WTC11 (cell line): ENCODE results near the gene FAM78B.

Experiments
- ATF1 ChIP-seq: sonication (generic); formaldehyde crosslinking; IDR thresholded peaks from 2 replicates; pipeline ENCODE4 v1.8.1; 2023; ENCODE audit warnings: mild to moderate bottlenecking, moderate library complexity, missing genetic modification reagents
- CREB1 ChIP-seq: sonication (generic); formaldehyde crosslinking; IDR thresholded peaks from 2 replicates; pipeline ENCODE4 v1.8.0; 2023; ENCODE audit warnings: mild to moderate bottlenecking, missing genetic modification reagents
- ETV6 ChIP-seq: sonication (generic); formaldehyde crosslinking; IDR thresholded peaks from 2 replicates; pipeline ENCODE4 v1.8.1; 2022; ENCODE audit warnings: mild to moderate bottlenecking, missing genetic modification reagents
- SOX15 ChIP-seq: fragments of 250-450 bp; sonication (Bioruptor Pico); IDR thresholded peaks from 2 replicates; pipeline ENCODE4 v1.9.0; 2021; ENCODE audit warnings: mild to moderate bottlenecking
- SP1 ChIP-seq: sonication (generic); formaldehyde crosslinking; conservative IDR thresholded peaks from 2 replicates; pipeline ENCODE4 v1.8.1; 2022; ENCODE audit warnings: missing genetic modification reagents
- ZBTB21 ChIP-seq: sonication (generic); formaldehyde crosslinking; IDR thresholded peaks from 2 replicates; pipeline ENCODE4 v1.8.1; 2023; ENCODE audit warnings: mild to moderate bottlenecking, missing genetic modification reagents, borderline replicate concordance
- ZNF121 ChIP-seq: sonication (generic); formaldehyde crosslinking; IDR thresholded peaks from 2 replicates; pipeline ENCODE4 v1.8.0; 2023; ENCODE audit warnings: missing genetic modification reagents
- ZNF263 ChIP-seq: sonication (generic); formaldehyde crosslinking; IDR thresholded peaks from 2 replicates; pipeline ENCODE4 v1.8.1; 2022; ENCODE audit warnings: low read depth, mild to moderate bottlenecking, moderate library complexity, missing genetic modification reagents
- TF ChIP-seq, protein P1 (sequence below): fragments of 200-600 bp; IDR thresholded peaks from 2 replicates; pipeline ENCODE4 v1.8.0; 2022; ENCODE audit warnings: antibody characterized with exemption
- TF ChIP-seq, protein P2 (sequence below): sonication (generic); formaldehyde crosslinking; IDR thresholded peaks from 2 replicates; pipeline ENCODE4 v1.8.1; 2022; ENCODE audit warnings: mild to moderate bottlenecking, moderate library complexity, missing genetic modification reagents
- TF ChIP-seq, protein P3 (sequence below): sonication (generic); formaldehyde crosslinking; IDR thresholded peaks from 2 replicates; pipeline ENCODE4 v1.8.0; 2022; ENCODE audit warnings: mild to moderate bottlenecking, missing genetic modification reagents
- TF ChIP-seq, protein P4 (sequence below): sonication (generic); formaldehyde crosslinking; IDR thresholded peaks from 2 replicates; pipeline ENCODE4 v1.8.1; 2023; ENCODE audit warnings: mild to moderate bottlenecking, missing genetic modification reagents
- TF ChIP-seq, protein P5 (sequence below): sonication (generic); formaldehyde crosslinking; IDR thresholded peaks from 2 replicates; pipeline ENCODE4 v1.8.1; 2023; ENCODE audit warnings: mild to moderate bottlenecking, missing genetic modification reagents
- TF ChIP-seq, protein P6 (sequence below): sonication (generic); formaldehyde crosslinking; IDR thresholded peaks from 2 replicates; pipeline ENCODE4 v1.8.0; 2022; ENCODE audit warnings: mild to moderate bottlenecking, missing genetic modification reagents

DNA sequence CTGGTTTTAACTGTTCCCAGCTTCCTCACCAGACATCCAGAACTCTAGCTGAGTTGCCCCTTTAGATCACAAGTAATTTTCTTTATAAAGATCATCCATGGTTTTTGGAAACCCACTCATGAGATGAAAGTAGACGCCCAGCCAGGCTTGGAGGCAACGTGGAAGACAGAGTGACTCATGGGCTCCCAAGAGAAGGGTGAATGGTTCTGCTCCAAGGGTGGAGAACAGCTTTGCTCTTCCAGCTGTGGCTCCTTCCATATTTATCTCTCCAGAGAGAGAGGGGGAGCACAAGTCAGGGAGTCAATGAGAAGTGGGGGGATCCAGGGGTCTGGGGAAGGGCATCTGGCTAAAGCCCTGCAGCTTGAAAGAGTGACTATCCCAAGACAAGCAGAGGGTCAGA is 13.8 kb downstream of the FAM78B start:
- TF ChIP-seq, protein P1, sequence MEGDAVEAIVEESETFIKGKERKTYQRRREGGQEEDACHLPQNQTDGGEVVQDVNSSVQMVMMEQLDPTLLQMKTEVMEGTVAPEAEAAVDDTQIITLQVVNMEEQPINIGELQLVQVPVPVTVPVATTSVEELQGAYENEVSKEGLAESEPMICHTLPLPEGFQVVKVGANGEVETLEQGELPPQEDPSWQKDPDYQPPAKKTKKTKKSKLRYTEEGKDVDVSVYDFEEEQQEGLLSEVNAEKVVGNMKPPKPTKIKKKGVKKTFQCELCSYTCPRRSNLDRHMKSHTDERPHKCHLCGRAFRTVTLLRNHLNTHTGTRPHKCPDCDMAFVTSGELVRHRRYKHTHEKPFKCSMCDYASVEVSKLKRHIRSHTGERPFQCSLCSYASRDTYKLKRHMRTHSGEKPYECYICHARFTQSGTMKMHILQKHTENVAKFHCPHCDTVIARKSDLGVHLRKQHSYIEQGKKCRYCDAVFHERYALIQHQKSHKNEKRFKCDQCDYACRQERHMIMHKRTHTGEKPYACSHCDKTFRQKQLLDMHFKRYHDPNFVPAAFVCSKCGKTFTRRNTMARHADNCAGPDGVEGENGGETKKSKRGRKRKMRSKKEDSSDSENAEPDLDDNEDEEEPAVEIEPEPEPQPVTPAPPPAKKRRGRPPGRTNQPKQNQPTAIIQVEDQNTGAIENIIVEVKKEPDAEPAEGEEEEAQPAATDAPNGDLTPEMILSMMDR = no peak
- TF ChIP-seq, protein P2, sequence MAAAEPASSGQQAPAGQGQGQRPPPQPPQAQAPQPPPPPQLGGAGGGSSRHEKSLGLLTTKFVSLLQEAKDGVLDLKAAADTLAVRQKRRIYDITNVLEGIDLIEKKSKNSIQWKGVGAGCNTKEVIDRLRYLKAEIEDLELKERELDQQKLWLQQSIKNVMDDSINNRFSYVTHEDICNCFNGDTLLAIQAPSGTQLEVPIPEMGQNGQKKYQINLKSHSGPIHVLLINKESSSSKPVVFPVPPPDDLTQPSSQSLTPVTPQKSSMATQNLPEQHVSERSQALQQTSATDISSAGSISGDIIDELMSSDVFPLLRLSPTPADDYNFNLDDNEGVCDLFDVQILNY (CRISPR knock-in tag) = no peak
- TF ChIP-seq CREB1 (CRISPR knock-in tag) (no peak), ATF1 (CRISPR knock-in tag) (no peak), ZBTB21 (no peak), ETV6 (no peak), ZNF263 (CRISPR knock-in tag) (no peak), SP1 (CRISPR knock-in tag) (no peak), SOX15 (CRISPR knock-in tag) (no peak), ZNF121 (CRISPR knock-in tag) (no peak)
- TF ChIP-seq, protein P3, sequence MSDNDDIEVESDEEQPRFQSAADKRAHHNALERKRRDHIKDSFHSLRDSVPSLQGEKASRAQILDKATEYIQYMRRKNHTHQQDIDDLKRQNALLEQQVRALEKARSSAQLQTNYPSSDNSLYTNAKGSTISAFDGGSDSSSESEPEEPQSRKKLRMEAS = no peak
- TF ChIP-seq, protein P4, sequence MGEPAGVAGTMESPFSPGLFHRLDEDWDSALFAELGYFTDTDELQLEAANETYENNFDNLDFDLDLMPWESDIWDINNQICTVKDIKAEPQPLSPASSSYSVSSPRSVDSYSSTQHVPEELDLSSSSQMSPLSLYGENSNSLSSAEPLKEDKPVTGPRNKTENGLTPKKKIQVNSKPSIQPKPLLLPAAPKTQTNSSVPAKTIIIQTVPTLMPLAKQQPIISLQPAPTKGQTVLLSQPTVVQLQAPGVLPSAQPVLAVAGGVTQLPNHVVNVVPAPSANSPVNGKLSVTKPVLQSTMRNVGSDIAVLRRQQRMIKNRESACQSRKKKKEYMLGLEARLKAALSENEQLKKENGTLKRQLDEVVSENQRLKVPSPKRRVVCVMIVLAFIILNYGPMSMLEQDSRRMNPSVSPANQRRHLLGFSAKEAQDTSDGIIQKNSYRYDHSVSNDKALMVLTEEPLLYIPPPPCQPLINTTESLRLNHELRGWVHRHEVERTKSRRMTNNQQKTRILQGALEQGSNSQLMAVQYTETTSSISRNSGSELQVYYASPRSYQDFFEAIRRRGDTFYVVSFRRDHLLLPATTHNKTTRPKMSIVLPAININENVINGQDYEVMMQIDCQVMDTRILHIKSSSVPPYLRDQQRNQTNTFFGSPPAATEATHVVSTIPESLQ (CRISPR knock-in tag) = no peak
- TF ChIP-seq, protein P5, sequence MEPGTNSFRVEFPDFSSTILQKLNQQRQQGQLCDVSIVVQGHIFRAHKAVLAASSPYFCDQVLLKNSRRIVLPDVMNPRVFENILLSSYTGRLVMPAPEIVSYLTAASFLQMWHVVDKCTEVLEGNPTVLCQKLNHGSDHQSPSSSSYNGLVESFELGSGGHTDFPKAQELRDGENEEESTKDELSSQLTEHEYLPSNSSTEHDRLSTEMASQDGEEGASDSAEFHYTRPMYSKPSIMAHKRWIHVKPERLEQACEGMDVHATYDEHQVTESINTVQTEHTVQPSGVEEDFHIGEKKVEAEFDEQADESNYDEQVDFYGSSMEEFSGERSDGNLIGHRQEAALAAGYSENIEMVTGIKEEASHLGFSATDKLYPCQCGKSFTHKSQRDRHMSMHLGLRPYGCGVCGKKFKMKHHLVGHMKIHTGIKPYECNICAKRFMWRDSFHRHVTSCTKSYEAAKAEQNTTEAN (CRISPR knock-in tag) = no peak
- TF ChIP-seq, protein P6, sequence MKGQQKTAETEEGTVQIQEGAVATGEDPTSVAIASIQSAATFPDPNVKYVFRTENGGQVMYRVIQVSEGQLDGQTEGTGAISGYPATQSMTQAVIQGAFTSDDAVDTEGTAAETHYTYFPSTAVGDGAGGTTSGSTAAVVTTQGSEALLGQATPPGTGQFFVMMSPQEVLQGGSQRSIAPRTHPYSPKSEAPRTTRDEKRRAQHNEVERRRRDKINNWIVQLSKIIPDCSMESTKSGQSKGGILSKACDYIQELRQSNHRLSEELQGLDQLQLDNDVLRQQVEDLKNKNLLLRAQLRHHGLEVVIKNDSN (CRISPR knock-in tag) = no peak
